K562 (cell line): ENCODE measurements around the gene SLC25A1. TPM values are rescaled to one million over a fixed set of nuclear protein-coding genes. Genes with fewer than 3 reads are reported as not detected.

ENCODE experiments used
- C11orf30 ChIP-seq: fragments of 450-650 bp; IDR thresholded peaks from 2 replicates; pipeline ENCODE4 v1.6.1; 2016; ENCODE audit warnings: low read depth, mild to moderate bottlenecking
- CHD2 ChIP-seq: IDR thresholded peaks from 2 replicates; pipeline ENCODE4 v1.6.1; 2011; ENCODE audit warnings: low read depth, low read length
- CTCF ChIP-seq, 3 experiments: IDR thresholded peaks in 2 of 3; conservative IDR thresholded peaks in 1 of 3; 2 replicates each; pipeline ENCODE4 v1.5.1; 2011 to 2012; ENCODE audit warnings: low read length in 3 of 3, mild to moderate bottlenecking in 3 of 3, control low read depth in 2 of 3, improper control_type of control experiment in 1 of 3, inconsistent platforms in 1 of 3, low read depth in 1 of 3, mixed read lengths in 1 of 3, moderate library complexity in 1 of 3; ENCODE audit not compliant: insufficient read depth in 2 of 3
- HNRNPUL1 ChIP-seq: fragments of 200-400 bp; formaldehyde crosslinking; IDR thresholded peaks from 2 replicates; pipeline ENCODE4 v1.6.1; 2017; ENCODE audit warnings: low read length
- MAFG ChIP-seq: fragments of 450-650 bp; conservative IDR thresholded peaks from 2 replicates; pipeline ENCODE4 v1.6.1; 2016; ENCODE audit warnings: missing genetic modification characterization, missing compliant biosample characterization
- NCOA1 ChIP-seq: fragments of 450-650 bp; IDR thresholded peaks from 2 replicates; pipeline ENCODE4 v1.6.1; 2016; ENCODE audit warnings: low read depth
- PRPF4 ChIP-seq: fragments of 200-400 bp; formaldehyde crosslinking; IDR thresholded peaks from one replicate; pipeline ENCODE4 v1.6.1; 2017; ENCODE audit warnings: low read length, low read depth, mild to moderate bottlenecking; ENCODE audit not compliant: insufficient read depth, poor library complexity, severe bottlenecking
- SIX5 ChIP-seq, 2 experiments: IDR thresholded peaks; 2 replicates each; pipeline ENCODE4 v1.6.1; 2011; ENCODE audit warnings: low read length in 2 of 2, borderline replicate concordance in 1 of 2, low read depth in 1 of 2, mild to moderate bottlenecking in 1 of 2, moderate library complexity in 1 of 2; ENCODE audit not compliant: insufficient read depth in 1 of 2
- SRF ChIP-seq, 2 experiments: fragments of 250-450, 450-650 bp in 1 of 2; sonication (Bioruptor Pico) in 1 of 2; sonication (generic) in 1 of 2; formaldehyde crosslinking; IDR thresholded peaks; 2 replicates each; pipeline versions ENCODE4 v1.5.0 to v1.5.1; 2020 to 2022; ENCODE audit warnings: mild to moderate bottlenecking in 1 of 2, missing genetic modification reagents in 1 of 2
- TCF7L2 ChIP-seq: fragments of 150-350 bp; IDR thresholded peaks from 2 replicates; pipeline ENCODE4 v1.6.1; 2016; ENCODE audit warnings: low read depth, mild to moderate bottlenecking, low read length, moderate library complexity
- TEAD1 ChIP-seq, 2 experiments: fragments of 450-650 bp in 1 of 2; sonication (generic) in 1 of 2; formaldehyde crosslinking; IDR thresholded peaks; 2 replicates each; pipeline versions ENCODE4 v1.4.0 to v1.8.0; 2020 to 2022; ENCODE audit warnings: mild to moderate bottlenecking in 2 of 2, missing genetic modification reagents in 1 of 2
- TOE1 ChIP-seq, 2 experiments: fragments of 450-650 bp in 1 of 2; sonication (generic) in 1 of 2; formaldehyde crosslinking in 1 of 2; IDR thresholded peaks; 2 replicates each; pipeline versions ENCODE4 v1.7.1 to v1.8.0; 2016 to 2022; ENCODE audit warnings: borderline replicate concordance in 2 of 2, mild to moderate bottlenecking in 2 of 2, antibody characterized with exemption in 1 of 2, inconsistent platforms in 1 of 2, low read depth in 1 of 2, missing genetic modification reagents in 1 of 2, moderate library complexity in 1 of 2
- ZC3H4 ChIP-seq: sonication (generic); formaldehyde crosslinking; IDR thresholded peaks from 2 replicates; pipeline ENCODE4 v1.9.0; 2021; ENCODE audit warnings: missing genetic modification reagents, borderline replicate concordance
- ZNF124 ChIP-seq: sonication (generic); formaldehyde crosslinking; IDR thresholded peaks from 2 replicates; pipeline ENCODE4 v1.8.1; 2022; ENCODE audit warnings: missing genetic modification reagents
- ZNF274 ChIP-seq: IDR thresholded peaks from 2 replicates; pipeline ENCODE4 v1.6.1; 2011; ENCODE audit warnings: low read depth, mild to moderate bottlenecking, low read length, moderate library complexity, borderline replicate concordance
- ZNF384 ChIP-seq: IDR thresholded peaks from 2 replicates; pipeline ENCODE4 v1.6.1; 2012; ENCODE audit warnings: low read depth, low read length, improper control_type of control experiment
- ZNF57 ChIP-seq: fragments of 450-650 bp; formaldehyde crosslinking; IDR thresholded peaks from 2 replicates; pipeline ENCODE4 v1.4.0; 2020; ENCODE audit warnings: mild to moderate bottlenecking, moderate library complexity
- polyA plus RNA-seq, 8 experiments: library from polyadenylated mRNA; depleted of rRNA in 4 of 8; stranded (reverse) in 5 of 8; unstranded in 3 of 8; fragments of >200 nt; fragmentation: Nextera tagmentation in 2 of 8; fragmentation: Illumina TruSeq in 1 of 8; extraction: Ambion mirVana in 2 of 8; extraction: Trizol in 1 of 8; gene quantifications; 2 replicates each; pipeline versions ENCODE4 v1.2.1 to v1.2.3, GENCODE V29; 2011 to 2014; ENCODE audit warnings: inconsistent platforms in 1 of 8, missing spikeins in 1 of 8
- total RNA-seq, 7 experiments: library from RNA; depleted of rRNA in 6 of 7; stranded (reverse); fragments of >200 nt in 6 of 7; fragmentation: Illumina TruSeq in 2 of 7; extraction: Trizol in 2 of 7; gene quantifications; 2 replicates each; pipeline versions ENCODE4 v1.2.1 to v1.2.3, GENCODE V29; 2011 to 2021; ENCODE audit warnings: low replicate concordance in 1 of 7
- TF ChIP-seq, protein P1 (sequence below), 2 experiments: IDR thresholded peaks; 2 replicates each; pipeline ENCODE4 v1.6.1; 2011; ENCODE audit warnings: borderline replicate concordance in 1 of 2, control low read depth in 1 of 2, low read depth in 1 of 2, low read length in 1 of 2, mild to moderate bottlenecking in 1 of 2, mixed read lengths in 1 of 2, moderate library complexity in 1 of 2; ENCODE audit not compliant: insufficient read depth in 1 of 2, insufficient read length in 1 of 2, poor library complexity in 1 of 2, severe bottlenecking in 1 of 2; ENCODE audit errors: extremely low read depth in 1 of 2
- TF ChIP-seq, protein P2 (sequence below): fragments of 250-450 bp; sonication (Bioruptor Pico); IDR thresholded peaks from 2 replicates; pipeline ENCODE4 v1.8.0; 2021; ENCODE audit warnings: mild to moderate bottlenecking, moderate library complexity
- TF ChIP-seq, protein P3 (sequence below): fragments of 250-450 bp; sonication (Bioruptor Pico); IDR thresholded peaks from 2 replicates; pipeline ENCODE4 v1.5.0; 2021; ENCODE audit warnings: mild to moderate bottlenecking, borderline replicate concordance

SLC25A1 gene
- total and polyA plus RNA-seq, 9 of the 15 experiments (the other 6 are each of a cell fraction or from before 2014, with no cell fraction given): 11.0 to 408 (median 110) TPM

- TF ChIP-seq CTCF (IDR thresholded peaks at IDR 0.05 in 2 of 3, conservative IDR thresholded peaks at IDR 0.05 in 1 of 3; ENCODE audit: insufficient read depth in 2 of 3, low read depth in 1 of 3, low read length in 3 of 3) (peak in 1 of 3 experiments; percentile 2; a peak in 1 of 6 replicates), SIX5 (IDR thresholded peaks at IDR 0.05; ENCODE audit: borderline replicate concordance in 1 of 2, insufficient read depth in 1 of 2, low read depth in 1 of 2, low read length in 2 of 2) (no peak), ZNF274 (no peak), TOE1 (IDR thresholded peaks at IDR 0.05; ENCODE audit: borderline replicate concordance) (no peak), TOE1 (CRISPR knock-in tag; IDR thresholded peaks at IDR 0.05; ENCODE audit: borderline replicate concordance, low read depth) (no peak), HNRNPUL1 (no peak), TCF7L2 (no peak), NCOA1 (no peak), PRPF4 (no peak), ZC3H4 (no peak), ZNF124 (CRISPR knock-in tag) (no peak), SRF (CRISPR knock-in tag; IDR thresholded peaks at IDR 0.05) (no peak), ZNF57 (no peak), C11orf30 (no peak), ZNF384 (no peak), CHD2 (peak; percentile 62), TEAD1 (CRISPR knock-in tag; IDR thresholded peaks at IDR 0.05) (no peak), MAFG (tag) (no peak)
- TF ChIP-seq, protein P1, sequence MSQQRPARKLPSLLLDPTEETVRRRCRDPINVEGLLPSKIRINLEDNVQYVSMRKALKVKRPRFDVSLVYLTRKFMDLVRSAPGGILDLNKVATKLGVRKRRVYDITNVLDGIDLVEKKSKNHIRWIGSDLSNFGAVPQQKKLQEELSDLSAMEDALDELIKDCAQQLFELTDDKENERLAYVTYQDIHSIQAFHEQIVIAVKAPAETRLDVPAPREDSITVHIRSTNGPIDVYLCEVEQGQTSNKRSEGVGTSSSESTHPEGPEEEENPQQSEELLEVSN (IDR thresholded peaks at IDR 0.05; ENCODE audit: borderline replicate concordance in 1 of 2, extremely low read depth in 1 of 2, insufficient read depth in 1 of 2, insufficient read length in 1 of 2, low read depth in 1 of 2, low read length in 1 of 2, poor library complexity in 1 of 2, severe bottlenecking in 1 of 2): peak in 1 of 2 experiments; percentile 54
- TF ChIP-seq, protein P2, sequence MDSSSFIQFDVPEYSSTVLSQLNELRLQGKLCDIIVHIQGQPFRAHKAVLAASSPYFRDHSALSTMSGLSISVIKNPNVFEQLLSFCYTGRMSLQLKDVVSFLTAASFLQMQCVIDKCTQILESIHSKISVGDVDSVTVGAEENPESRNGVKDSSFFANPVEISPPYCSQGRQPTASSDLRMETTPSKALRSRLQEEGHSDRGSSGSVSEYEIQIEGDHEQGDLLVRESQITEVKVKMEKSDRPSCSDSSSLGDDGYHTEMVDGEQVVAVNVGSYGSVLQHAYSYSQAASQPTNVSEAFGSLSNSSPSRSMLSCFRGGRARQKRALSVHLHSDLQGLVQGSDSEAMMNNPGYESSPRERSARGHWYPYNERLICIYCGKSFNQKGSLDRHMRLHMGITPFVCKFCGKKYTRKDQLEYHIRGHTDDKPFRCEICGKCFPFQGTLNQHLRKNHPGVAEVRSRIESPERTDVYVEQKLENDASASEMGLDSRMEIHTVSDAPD (CRISPR knock-in tag): no peak
- TF ChIP-seq, protein P3, sequence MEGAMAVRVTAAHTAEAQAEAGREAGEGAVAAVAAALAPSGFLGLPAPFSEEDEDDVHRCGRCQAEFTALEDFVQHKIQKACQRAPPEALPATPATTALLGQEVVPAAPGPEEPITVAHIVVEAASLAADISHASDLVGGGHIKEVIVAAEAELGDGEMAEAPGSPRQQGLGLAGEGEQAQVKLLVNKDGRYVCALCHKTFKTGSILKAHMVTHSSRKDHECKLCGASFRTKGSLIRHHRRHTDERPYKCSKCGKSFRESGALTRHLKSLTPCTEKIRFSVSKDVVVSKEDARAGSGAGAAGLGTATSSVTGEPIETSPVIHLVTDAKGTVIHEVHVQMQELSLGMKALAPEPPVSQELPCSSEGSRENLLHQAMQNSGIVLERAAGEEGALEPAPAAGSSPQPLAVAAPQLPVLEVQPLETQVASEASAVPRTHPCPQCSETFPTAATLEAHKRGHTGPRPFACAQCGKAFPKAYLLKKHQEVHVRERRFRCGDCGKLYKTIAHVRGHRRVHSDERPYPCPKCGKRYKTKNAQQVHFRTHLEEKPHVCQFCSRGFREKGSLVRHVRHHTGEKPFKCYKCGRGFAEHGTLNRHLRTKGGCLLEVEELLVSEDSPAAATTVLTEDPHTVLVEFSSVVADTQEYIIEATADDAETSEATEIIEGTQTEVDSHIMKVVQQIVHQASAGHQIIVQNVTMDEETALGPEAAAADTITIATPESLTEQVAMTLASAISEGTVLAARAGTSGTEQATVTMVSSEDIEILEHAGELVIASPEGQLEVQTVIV (CRISPR knock-in tag): no peak
Measured at GRCh38 chr22:19176175-19176643, 2.3 kb downstream of the SLC25A1 start (continued).
